HepG2 (cell line): ENCODE data around the gene TTYH2. TPM values are rescaled to one million over a fixed set of nuclear protein-coding genes. Genes with fewer than 3 reads are reported as not detected.
A peak's percentile ranks its signal among the peaks of the same experiment; 100 is the strongest.

Experiments
- ATAC-seq: fragments of 200-7000 bp; cut with Tn5 transposase; 3 replicates; pipeline ENCODE4 v1.9.1; 2020; ENCODE audit warnings: mild to moderate bottlenecking, moderate library complexity
- BruUV-seq: library from RNA; stranded (reverse); fragments of 400-500 nt; replicated peaks from 2 replicates; lab custom pipeline; 2021; lab: Mats Ljungman, UMichigan
- CTCF ChIA-PET: fragments of 300-600 bp; formaldehyde crosslinking; extraction: SDS; loops from one replicate; lab custom pipeline; 2021; ENCODE audit warnings: low total read pairs, inconsistent platforms, low intra/inter-chr PET ratio; lab: Yijun Ruan, JAX
- POLR2A ChIA-PET: fragments of 350-600 bp; sonication (Branson Sonifier 250); formaldehyde crosslinking; loops from one replicate; lab custom pipeline; 2020; ENCODE audit warnings: antibody characterized with exemption, inconsistent platforms; lab: Yijun Ruan, JAX
- DNase-seq: peaks from one replicate; pipeline ENCODE4 v3.0.0-alpha.2; 2015; ENCODE audit warnings: low spot score
- FAIRE-seq: peaks from 3 replicates; lab custom pipeline; 2011; peaks lifted over from hg19 to GRCh38; lab: Jason Lieb, UNC
- H2AFZ ChIP-seq: one replicate; pipeline ENCODE4 v1.6.1; 2011; ENCODE audit warnings: low read length, inconsistent platforms
- H3K27ac ChIP-seq: fragments of 300-600 bp; 3 replicates; pipeline ENCODE4 v1.8.0; 2011; ENCODE audit warnings: mixed run types, mild to moderate bottlenecking, mixed read lengths, low read length, inconsistent platforms; ENCODE audit not compliant: insufficient read depth; ENCODE audit errors: extremely low read length
- H3K27me3 ChIP-seq, 2 experiments: fragments of 200-600 bp in 1 of 2; 2 replicates in 1 of 2; 3 replicates in 1 of 2; pipeline versions ENCODE4 v1.6.0 to v1.8.0; 2011; ENCODE audit warnings: low read length in 2 of 2, mild to moderate bottlenecking in 2 of 2, moderate library complexity in 2 of 2, inconsistent platforms in 1 of 2; ENCODE audit not compliant: insufficient read depth in 2 of 2, control insufficient read depth in 1 of 2
- H3K36me3 ChIP-seq, 2 experiments: fragments of 200-600 bp in 1 of 2; replicated peaks in 1 of 2; 2 replicates in 1 of 2; 3 replicates in 1 of 2; pipeline versions ENCODE4 v1.5.1 to v1.8.0; 2011; ENCODE audit warnings: low read length in 2 of 2, inconsistent platforms in 1 of 2; ENCODE audit not compliant: insufficient read depth in 2 of 2, control insufficient read depth in 1 of 2
- H3K4me1 ChIP-seq: 2 replicates; pipeline ENCODE4 v1.5.1; 2012; ENCODE audit warnings: low read length, inconsistent platforms; ENCODE audit not compliant: insufficient read depth
- H3K4me2 ChIP-seq: 2 replicates; pipeline ENCODE4 v1.6.0; 2011; ENCODE audit warnings: low read depth, low read length, inconsistent platforms
- H3K4me3 ChIP-seq, 3 experiments: fragments of 200-600 bp in 1 of 3; sonication (generic), shearing (Covaris generic) in 1 of 3; replicated peaks in 1 of 3; 2 replicates each; pipeline ENCODE4 v1.5.1; 2011 to 2016; ENCODE audit warnings: low read length in 3 of 3, inconsistent platforms in 2 of 3, low read depth in 2 of 3, mild to moderate bottlenecking in 2 of 3, control low read depth in 1 of 3, mixed read lengths in 1 of 3; ENCODE audit not compliant: insufficient read depth in 1 of 3
- H3K79me2 ChIP-seq: one replicate; pipeline ENCODE4 v1.6.1; 2011; ENCODE audit warnings: low read length, inconsistent platforms; ENCODE audit not compliant: insufficient read depth
- H3K9ac ChIP-seq: 2 replicates; pipeline ENCODE4 v1.6.0; 2011; ENCODE audit warnings: mild to moderate bottlenecking, low read depth, low read length, inconsistent platforms; ENCODE audit not compliant: insufficient read depth
- H3K9me3 ChIP-seq: 2 replicates; pipeline ENCODE4 v1.5.1; 2012; ENCODE audit warnings: mild to moderate bottlenecking, low read length
- H4K20me1 ChIP-seq: 2 replicates; pipeline ENCODE4 v1.6.0; 2011; ENCODE audit warnings: inconsistent platforms, mild to moderate bottlenecking, low read length, moderate library complexity; ENCODE audit not compliant: insufficient read depth
- EED ChIP-seq: sonication (generic); formaldehyde crosslinking; IDR thresholded peaks from 2 replicates; pipeline ENCODE4 v1.5.0; 2020; ENCODE audit warnings: mild to moderate bottlenecking, missing genetic modification reagents
- HNRNPK ChIP-seq: fragments of 200-400 bp; formaldehyde crosslinking; IDR thresholded peaks from 2 replicates; pipeline ENCODE4 v1.6.1; 2018; ENCODE audit warnings: low read length, low read depth, moderate library complexity, mild to moderate bottlenecking; ENCODE audit not compliant: poor library complexity, severe bottlenecking
- MAZ ChIP-seq, 2 experiments: sonication (generic) in 1 of 2; formaldehyde crosslinking in 1 of 2; IDR thresholded peaks; 2 replicates each; pipeline versions ENCODE4 v1.5.0 to v1.6.1; 2012 to 2020; ENCODE audit warnings: low read depth in 2 of 2, mild to moderate bottlenecking in 2 of 2, borderline replicate concordance in 1 of 2, improper control_type of control experiment in 1 of 2, low read length in 1 of 2, missing genetic modification reagents in 1 of 2, moderate library complexity in 1 of 2
- NFIC ChIP-seq: IDR thresholded peaks from 2 replicates; pipeline ENCODE4 v1.6.1; 2012; ENCODE audit warnings: mild to moderate bottlenecking, low read length, inconsistent platforms
- ZFP91 ChIP-seq: sonication (generic); formaldehyde crosslinking; IDR thresholded peaks from 2 replicates; pipeline ENCODE4 v1.9.0; 2022; ENCODE audit warnings: missing genetic modification reagents, mild to moderate bottlenecking, borderline replicate concordance
- ZNF138 ChIP-seq: sonication (generic); formaldehyde crosslinking; IDR thresholded peaks from 2 replicates; pipeline ENCODE4 v1.5.0; 2020; ENCODE audit warnings: mild to moderate bottlenecking, low read depth, missing genetic modification reagents
- ZNF850 ChIP-seq: sonication (generic); formaldehyde crosslinking; conservative IDR thresholded peaks from 2 replicates; pipeline ENCODE4 v1.9.0; 2021; ENCODE audit warnings: mild to moderate bottlenecking, missing genetic modification reagents
- WGBS: methylation state at CpG from one replicate; pipeline ENCODE4 v1.1.6; 2017; ENCODE audit warnings: low lambda C conversion rate; 5-methylcytosine and 5-hydroxymethylcytosine counted together
- in situ Hi-C: cut with HindIII; loops from 2 replicates; pipeline ENCODE4 v1.10.0; 2017; ENCODE audit warnings: low pct_unique_long_range_greater_than_20kb; ENCODE audit not compliant: extremely low pct_ligation_motif_present
- intact Hi-C: fragments of 100-400 bp; cut with micrococcal nuclease; formaldehyde crosslinking; loops from one replicate; pipeline ENCODE4 v1.10.0; 2022; ENCODE audit not compliant: unreplicated experiment
- polyA plus RNA-seq, 8 experiments: library from polyadenylated mRNA; depleted of rRNA in 3 of 8; stranded (reverse) in 7 of 8; unstranded in 1 of 8; fragments of >200 nt; fragmentation: Illumina TruSeq in 4 of 8; extraction: Trizol in 4 of 8; gene quantifications; 2 replicates each; pipeline versions ENCODE4 v1.2.1 to v1.2.3, GENCODE V29; 2011 to 2016; ENCODE audit warnings: low read depth in 4 of 8, missing spikeins in 1 of 8, mixed read lengths in 1 of 8; ENCODE audit not compliant: insufficient read depth in 1 of 8
- total RNA-seq, 5 experiments: library from RNA; depleted of rRNA; stranded (reverse); fragments of >200 nt; fragmentation: Illumina TruSeq; extraction: Trizol; gene quantifications; 2 replicates each; pipeline ENCODE4 v1.2.3, GENCODE V29; 2016; ENCODE audit warnings: low read depth in 1 of 5

TTYH2 gene
- total and polyA plus RNA-seq, 2 of the 13 experiments (the other 11 are each of a cell fraction or from before 2014, with no cell fraction given) = 0.77 to 0.96 TPM

DNA sequence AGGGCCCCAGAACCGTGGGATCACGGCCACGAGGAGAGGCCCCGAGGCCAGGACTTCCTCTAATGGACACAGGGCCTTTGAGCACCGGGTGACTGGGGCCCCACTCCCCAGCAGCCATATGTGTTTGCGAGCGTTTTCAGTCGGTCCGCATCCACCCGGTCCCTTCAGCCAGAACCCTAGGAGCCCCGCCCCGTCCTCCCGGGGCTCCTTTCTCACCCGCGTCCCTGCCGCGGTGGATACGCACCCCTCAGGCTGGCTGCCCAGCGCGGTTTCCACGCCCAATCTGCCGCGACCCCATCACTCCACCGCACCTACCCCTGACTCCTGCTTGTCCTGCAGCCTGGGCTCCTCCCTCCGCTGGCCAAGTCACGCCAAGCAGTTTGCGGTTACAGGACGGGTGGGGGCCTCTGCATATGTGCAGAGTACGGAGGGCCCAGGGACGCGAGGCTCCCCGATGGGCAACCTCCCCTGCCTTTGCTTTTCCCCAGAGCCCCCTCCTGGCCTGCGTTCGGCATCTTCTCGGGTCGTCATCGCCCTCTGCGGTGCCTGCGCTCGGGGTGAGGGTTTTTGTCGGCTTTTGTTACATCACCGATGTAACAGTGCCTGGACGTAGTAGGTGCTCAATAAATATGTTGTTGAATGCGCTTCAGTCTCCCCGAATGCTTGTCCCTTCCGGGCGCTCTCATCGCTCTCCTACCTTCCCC is 1.0 kb upstream of the TTYH2 start (continued):
- TF ChIP-seq ZFP91 (CRISPR knock-in tag) = 0 out of 2 replicates have a peak, but pooled peaks have one; percentile 30
- no peak for TF ChIP-seq EED (CRISPR knock-in tag)
- no peak for TF ChIP-seq ZNF850 (CRISPR knock-in tag)
- no peak for TF ChIP-seq HNRNPK
- peak; percentile 9; the same call in 1 of the 2 replicates for TF ChIP-seq MAZ (IDR thresholded peaks at IDR 0.05; ENCODE audit: borderline replicate concordance, low read depth, low read length)
- TF ChIP-seq MAZ (CRISPR knock-in tag; IDR thresholded peaks at IDR 0.05; ENCODE audit: low read depth) = no peak
- TF ChIP-seq NFIC = no peak
- TF ChIP-seq, all 625 proteins: peak for 14

GRCh38 chr17:74213861-74214391 is 555 bp downstream of the TTYH2 start:
- ChIA-PET POLR2A (interaction anchor here (1.9 to 2.0 kb wide), 2 partner anchors 10 to 21 kb away, joined by 7 to 22 read pairs; partner anchors contain the start of gene RPL38), CTCF (no interaction called here)
- Histone ChIP-seq H3K36me3 (peaks cover 11 to 21% of the 10 kb centered on the region in 2 experiments), H3K27ac (no peak overlapping the region), H3K9ac (no peak overlapping the region), H3K4me1 (peaks cover 49% of the 10 kb centered on the region), H2AFZ (no peak overlapping the region), H3K4me2 (peak overlapping the region; percentile 68), H3K9me3 (no peaks in the 10 kb centered on the region), H3K27me3 (peaks cover 0 to 8% of the 10 kb centered on the region in 2 experiments; a peak in 3 of 5 replicates), H4K20me1 (peaks cover 23% of the 10 kb centered on the region), H3K79me2 (no peaks in the 10 kb centered on the region), H3K4me3 (peak overlapping the region; percentile 24 to 63 (median 53); a peak in 3 of 6 replicates)
- no peak for FAIRE-seq
- ATAC-seq = peak; percentile 3
- TF ChIP-seq HNRNPK (peak; percentile 74), ZNF138 (CRISPR knock-in tag) (no peak)
- in situ Hi-C loops (no loop called here), intact Hi-C loops (loop anchor here (1.0 kb wide), 1 partner anchor 82 kb away; no protein-coding TSS in a partner anchor)
- DNase-seq = no peak
- BruUV-seq = no TSS peak
- 28% methylated on average over 28 of the region's 33 CpGs for WGBS
